Keratinocyte (primary cell): ENCODE measurements around the gene CLSTN1. TPM values are rescaled to one million over a fixed set of nuclear protein-coding genes. Genes with fewer than 3 reads are reported as not detected.

Experiments
- DNase-seq: peaks from one replicate; pipeline ENCODE4 v3.0.0-alpha.2; 2011; ENCODE audit warnings: low read depth, missing footprints, low spot score
- FAIRE-seq: peaks from 2 replicates; lab custom pipeline; 2011; peaks lifted over from hg19 to GRCh38; lab: Jason Lieb, UNC
- H2AFZ ChIP-seq: 2 replicates; pipeline ENCODE4 v1.6.0; 2012; ENCODE audit warnings: low read length, control low read depth, inconsistent platforms; ENCODE audit not compliant: control insufficient read depth
- H3K27ac ChIP-seq: 2 replicates; pipeline ENCODE4 v1.5.1; 2011; ENCODE audit warnings: low read length; ENCODE audit not compliant: control insufficient read depth, insufficient read depth
- H3K27me3 ChIP-seq: 3 replicates; pipeline ENCODE4 v1.6.0; 2011; ENCODE audit warnings: low read length; ENCODE audit not compliant: control insufficient read depth, insufficient read depth; ENCODE audit errors: extremely low read depth
- H3K36me3 ChIP-seq, 2 experiments: 2 replicates in 1 of 2; 3 replicates in 1 of 2; pipeline ENCODE4 v1.5.1; 2011; ENCODE audit warnings: low read length in 2 of 2, mild to moderate bottlenecking in 1 of 2; ENCODE audit not compliant: control insufficient read depth in 2 of 2, insufficient read depth in 2 of 2; ENCODE audit errors: extremely low read depth in 1 of 2
- H3K4me1 ChIP-seq: 3 replicates; pipeline ENCODE4 v1.5.1; 2011; ENCODE audit warnings: low read length; ENCODE audit not compliant: control insufficient read depth, insufficient read depth; ENCODE audit errors: extremely low read depth
- H3K4me2 ChIP-seq: 3 replicates; pipeline ENCODE4 v1.6.0; 2011; ENCODE audit warnings: low read depth, low read length; ENCODE audit not compliant: control insufficient read depth, insufficient read depth; ENCODE audit errors: extremely low read depth
- H3K4me3 ChIP-seq, 3 experiments: fragments of 200-600 bp in 1 of 3; sonication (generic) in 1 of 3; 2 replicates in 2 of 3; 3 replicates in 1 of 3; pipeline ENCODE4 v1.5.1; 2011 to 2016; ENCODE audit warnings: low read length in 3 of 3, mild to moderate bottlenecking in 3 of 3, control low read depth in 2 of 3, inconsistent platforms in 1 of 3, low read depth in 1 of 3, mixed read lengths in 1 of 3, mixed run types in 1 of 3, moderate library complexity in 1 of 3; ENCODE audit not compliant: control insufficient read depth in 2 of 3, insufficient read depth in 2 of 3; ENCODE audit errors: extremely low read depth in 1 of 3
- H3K79me2 ChIP-seq: 2 replicates; pipeline ENCODE4 v1.6.0; 2012; ENCODE audit warnings: low read length; ENCODE audit not compliant: control insufficient read depth, insufficient read depth
- H3K9ac ChIP-seq: 3 replicates; pipeline ENCODE4 v1.6.0; 2011; ENCODE audit warnings: low read length; ENCODE audit not compliant: control insufficient read depth, insufficient read depth; ENCODE audit errors: extremely low read depth
- H3K9me1 ChIP-seq: 3 replicates; pipeline ENCODE4 v1.6.0; 2011; ENCODE audit warnings: low read length; ENCODE audit not compliant: control insufficient read depth, insufficient read depth; ENCODE audit errors: extremely low read depth
- H3K9me3 ChIP-seq: 2 replicates; pipeline ENCODE4 v1.5.1; 2012; ENCODE audit warnings: low read depth, low read length; ENCODE audit not compliant: control insufficient read depth
- H4K20me1 ChIP-seq: 3 replicates; pipeline ENCODE4 v1.6.0; 2011; ENCODE audit warnings: low read length; ENCODE audit not compliant: control insufficient read depth, insufficient read depth; ENCODE audit errors: extremely low read depth
- CTCF ChIP-seq, 3 experiments: IDR thresholded peaks in 1 of 3; conservative IDR thresholded peaks in 1 of 3; optimal IDR thresholded peaks in 1 of 3; 2 replicates in 2 of 3; 3 replicates in 1 of 3; pipeline versions ENCODE3 to v1.5.1; 2011; ENCODE audit warnings: low read length in 3 of 3, mild to moderate bottlenecking in 3 of 3, moderate library complexity in 2 of 3, control low read depth in 1 of 3, inconsistent platforms in 1 of 3; ENCODE audit not compliant: insufficient read depth in 2 of 3; ENCODE audit errors: extremely low read depth in 1 of 3
- EZH2 ChIP-seq: IDR thresholded peaks from one replicate; pipeline ENCODE4 v1.6.1; 2012; ENCODE audit warnings: inconsistent platforms, mild to moderate bottlenecking, low read length, moderate library complexity
- dilution Hi-C: fragments of 300-500 bp; cut with MboI; formaldehyde crosslinking; loops from one replicate; pipeline ENCODE4 v1.7.0; 2020; ENCODE audit warnings: low sequenced_read_pairs; ENCODE audit not compliant: extremely low pct_ligation_motif_present
- polyA plus RNA-seq, 5 experiments: library from polyadenylated mRNA; depleted of rRNA in 3 of 5; stranded (reverse) in 3 of 5; stranded (forward) in 1 of 5; unstranded in 1 of 5; fragments of >200 nt; gene quantifications; 1 replicate in 1 of 5; 2 replicates in 3 of 5; 3 replicates in 1 of 5; pipeline versions ENCODE4 v1.2.1 to v1.2.3, GENCODE V29; 2011 to 2012; ENCODE audit warnings: missing spikeins in 2 of 5, low read depth in 1 of 5, low replicate concordance in 1 of 5

CLSTN1 gene
- polyA plus RNA-seq, 1 donor (not counting 4 experiments of a cell fraction or from before 2014, with no cell fraction given): 90.3 TPM

DNA sequence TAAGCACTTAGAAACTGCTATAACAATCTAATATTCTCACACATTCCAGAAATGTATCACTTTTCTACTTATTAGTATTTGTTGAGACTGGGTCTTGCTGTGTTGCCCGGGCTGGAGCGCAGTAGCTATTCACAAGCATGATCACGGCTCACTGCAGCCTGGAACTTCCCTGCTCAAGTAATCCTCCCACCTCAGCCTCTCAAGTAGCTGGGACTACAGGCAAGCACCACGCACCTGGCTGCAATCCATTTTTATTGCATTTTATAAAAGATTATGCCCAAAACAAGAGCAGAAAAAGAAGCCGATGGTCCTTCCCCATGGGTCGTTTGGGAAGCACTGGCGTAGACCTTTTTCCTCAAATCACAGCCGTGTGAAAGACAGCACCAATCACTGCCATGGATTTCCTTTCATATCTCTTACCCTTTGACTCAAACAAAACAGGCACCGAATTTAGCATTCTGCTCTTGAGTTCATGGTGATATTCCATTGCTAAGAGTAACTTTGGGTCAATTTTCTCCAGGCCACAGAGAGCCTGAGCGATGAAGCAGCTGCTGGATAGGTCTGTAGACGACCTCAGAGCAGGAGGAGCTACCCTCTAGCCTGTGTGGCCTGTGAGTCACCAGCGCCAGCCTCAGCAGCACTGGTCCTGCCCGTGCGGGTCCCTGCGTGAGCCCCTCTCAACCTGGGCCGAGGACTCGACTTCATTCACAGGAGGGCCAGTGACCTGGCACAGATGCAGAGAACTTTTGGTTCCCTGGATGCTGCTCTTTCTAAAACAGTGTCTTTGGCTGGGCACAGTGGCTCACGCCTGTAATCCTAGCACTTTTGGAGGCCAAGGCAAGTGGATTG is 91.4 kb downstream of the CLSTN1 start:
- peaks cover 2% of the 10 kb centered on the region for H3K79me2 ChIP-seq
- H3K9me3 ChIP-seq: no peaks in the 10 kb centered on the region
- TF ChIP-seq CTCF (optimal IDR thresholded peaks at IDR 0.05 in 1 of 3, IDR thresholded peaks at IDR 0.05 in 1 of 3, conservative IDR thresholded peaks at IDR 0.05 in 1 of 3; ENCODE audit: extremely low read depth in 1 of 3, insufficient read depth in 2 of 3, low read length in 3 of 3) (no peak), EZH2 (no peak)
- H2AFZ ChIP-seq: no peak overlapping the region
- DNase-seq: no peak
- H3K9me1 ChIP-seq: no peaks in the 10 kb centered on the region
- FAIRE-seq: no peak
- no peak overlapping the region for H3K4me2 ChIP-seq
- H3K4me3 ChIP-seq: no peak overlapping the region
- dilution Hi-C loops: no loop called here
- H3K4me1 ChIP-seq: no peaks in the 10 kb centered on the region
- no peak overlapping the region for H3K9ac ChIP-seq
- peaks cover 4% of the 10 kb centered on the region for H4K20me1 ChIP-seq
- H3K27ac ChIP-seq: no peak overlapping the region
- H3K36me3 ChIP-seq: peaks cover 66 to 68% of the 10 kb centered on the region in 2 experiments
- H3K27me3 ChIP-seq: no peaks in the 10 kb centered on the region

DNA sequence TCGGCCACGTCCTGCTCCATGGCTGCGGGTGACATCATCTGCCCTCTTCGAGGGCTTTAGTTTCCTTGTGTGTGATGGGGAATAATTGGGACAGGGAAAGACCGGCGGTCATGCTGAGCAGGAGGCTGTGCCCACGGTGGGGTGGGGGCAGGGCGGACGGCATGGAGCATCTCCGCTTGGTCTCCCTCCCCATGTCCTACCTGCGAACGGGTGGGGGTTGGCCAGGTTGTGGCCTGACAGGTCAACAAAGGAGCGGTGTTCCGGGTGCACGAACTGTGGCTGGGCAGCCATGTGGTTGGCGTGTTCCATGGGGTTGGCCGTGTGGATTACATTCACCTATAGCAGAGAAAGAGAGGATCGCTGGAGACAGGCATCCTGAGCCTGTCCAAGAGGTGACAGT is 92.2 kb downstream of the CLSTN1 start:
- H3K9me1 ChIP-seq: no peaks in the 10 kb centered on the region
- H3K36me3 ChIP-seq: peaks cover 61 to 64% of the 10 kb centered on the region in 2 experiments
- DNase-seq (no peak), FAIRE-seq (no peak)
- peaks cover 2% of the 10 kb centered on the region for H3K79me2 ChIP-seq
- H2AFZ ChIP-seq: no peak overlapping the region
- no peak overlapping the region for H3K9ac ChIP-seq
- TF ChIP-seq EZH2 (no peak), CTCF (optimal IDR thresholded peaks at IDR 0.05 in 1 of 3, IDR thresholded peaks at IDR 0.05 in 1 of 3, conservative IDR thresholded peaks at IDR 0.05 in 1 of 3; ENCODE audit: extremely low read depth in 1 of 3, insufficient read depth in 2 of 3, low read length in 3 of 3) (no peak)
- H3K27ac ChIP-seq: no peak overlapping the region
- H4K20me1 ChIP-seq: peaks cover 4% of the 10 kb centered on the region
- no peaks in the 10 kb centered on the region for H3K4me1 ChIP-seq
- dilution Hi-C loops: no loop called here
- H3K27me3 ChIP-seq: no peaks in the 10 kb centered on the region
- no peaks in the 10 kb centered on the region for H3K9me3 ChIP-seq
- no peak overlapping the region for H3K4me3 ChIP-seq
- no peak overlapping the region for H3K4me2 ChIP-seq
